K562 (cell line): ENCODE results near the gene PYCR2. TPM values are rescaled to one million over a fixed set of nuclear protein-coding genes. Genes with fewer than 3 reads are reported as not detected.
A peak's percentile ranks its signal among the peaks of the same experiment; 100 is the strongest.

Source experiments
- ATAC-seq: fragments of 200-7000 bp; cut with Tn5 transposase; 3 replicates; pipeline ENCODE4 v1.9.1; 2020; ENCODE audit warnings: moderate library complexity
- BruUV-seq: library from RNA; stranded (reverse); fragments of 400-500 nt; replicated peaks from 2 replicates; lab custom pipeline; 2021; lab: Mats Ljungman, UMichigan
- CTCF ChIA-PET: fragments of 300-600 bp; formaldehyde crosslinking; extraction: SDS; loops from one replicate; lab custom pipeline; 2021; ENCODE audit warnings: low intra/inter-chr PET ratio; lab: Yijun Ruan, JAX
- POLR2A ChIA-PET: fragments of 300-600, 350-650 bp; sonication (Branson Sonifier 250); formaldehyde crosslinking; extraction: SDS; loops from one replicate; lab custom pipeline; 2021; ENCODE audit warnings: antibody characterized with exemption, inconsistent platforms; lab: Yijun Ruan, JAX
- DNase-seq, 4 experiments: peaks; one replicate each; pipeline versions ENCODE4 v3.0.0 to v3.0.0-alpha.2; 2011 to 2018; ENCODE audit warnings: low spot score in 3 of 4, mixed read lengths in 3 of 4; ENCODE audit errors: extremely low read depth in 1 of 4
- FAIRE-seq: peaks from 2 replicates; lab custom pipeline; 2011; peaks lifted over from hg19 to GRCh38; lab: Jason Lieb, UNC
- H2AFZ ChIP-seq: 2 replicates; pipeline ENCODE4 v1.6.0; 2011; ENCODE audit warnings: low read depth, low read length, control low read depth, inconsistent platforms
- H3K27ac ChIP-seq: fragments of 200-600 bp; 3 replicates; pipeline ENCODE4 v1.8.0; 2011; ENCODE audit warnings: low read depth, mild to moderate bottlenecking, control low read depth, inconsistent platforms, low read length, moderate library complexity, mixed read lengths; ENCODE audit errors: extremely low read depth
- H3K27me3 ChIP-seq, 2 experiments: fragments of 300-600 bp in 1 of 2; 2 replicates in 1 of 2; 3 replicates in 1 of 2; pipeline versions ENCODE4 v1.6.0 to v1.8.0; 2011; ENCODE audit warnings: inconsistent platforms in 2 of 2, low read length in 2 of 2, mild to moderate bottlenecking in 1 of 2, mixed read lengths in 1 of 2, moderate library complexity in 1 of 2; ENCODE audit not compliant: control insufficient read depth in 2 of 2, insufficient read depth in 2 of 2
- H3K36me3 ChIP-seq: fragments of 300-600 bp; 3 replicates; pipeline ENCODE4 v1.8.0; 2011; ENCODE audit warnings: mild to moderate bottlenecking, low read length, inconsistent platforms; ENCODE audit not compliant: control insufficient read depth, insufficient read depth
- H3K4me1 ChIP-seq, 2 experiments: fragments of 200-600 bp in 1 of 2; replicated peaks in 1 of 2; 2 replicates in 1 of 2; 3 replicates in 1 of 2; pipeline versions ENCODE4 v1.5.1 to v1.8.0; 2011; ENCODE audit warnings: inconsistent platforms in 2 of 2, low read length in 2 of 2, mild to moderate bottlenecking in 1 of 2, mixed read lengths in 1 of 2, moderate library complexity in 1 of 2; ENCODE audit not compliant: control insufficient read depth in 2 of 2, insufficient read depth in 2 of 2
- H3K4me2 ChIP-seq: 2 replicates; pipeline ENCODE4 v1.6.1; 2011; ENCODE audit warnings: low read length, control low read depth, inconsistent platforms, mixed read lengths; ENCODE audit not compliant: insufficient read depth
- H3K4me3 ChIP-seq: fragments of 200-600 bp; sonication (generic), shearing (Covaris generic); 2 replicates; pipeline ENCODE4 v1.5.1; 2016; ENCODE audit warnings: control low read depth, inconsistent platforms
- H3K79me2 ChIP-seq: fragments of 200-600 bp; 3 replicates; pipeline ENCODE4 v1.8.0; 2011; ENCODE audit warnings: low read length, inconsistent platforms; ENCODE audit not compliant: control insufficient read depth, insufficient read depth
- H3K9ac ChIP-seq, 2 experiments: 2 replicates each; pipeline versions ENCODE4 v1.6.0 to v1.6.1; 2011; ENCODE audit warnings: low read depth in 2 of 2, low read length in 2 of 2, control low read depth in 1 of 2, inconsistent platforms in 1 of 2, mild to moderate bottlenecking in 1 of 2, mixed read lengths in 1 of 2; ENCODE audit not compliant: insufficient read depth in 1 of 2
- H3K9me1 ChIP-seq: one replicate; pipeline ENCODE4 v1.6.0; 2011; ENCODE audit warnings: inconsistent platforms, mild to moderate bottlenecking, low read length, moderate library complexity; ENCODE audit not compliant: control insufficient read depth, insufficient read depth
- H3K9me3 ChIP-seq: replicated peaks from 2 replicates; pipeline ENCODE4 v1.5.1; 2011; ENCODE audit warnings: low read depth, low read length, inconsistent platforms; ENCODE audit not compliant: control insufficient read depth, insufficient read depth
- H4K20me1 ChIP-seq: replicated peaks from 2 replicates; pipeline ENCODE4 v1.6.1; 2011; ENCODE audit warnings: low read length, inconsistent platforms, mixed read lengths; ENCODE audit not compliant: control insufficient read depth, insufficient read depth
- CEBPG ChIP-seq, 3 experiments: fragments of 200-800 bp in 1 of 3; sonication (Bioruptor generic) in 1 of 3; sonication (generic) in 1 of 3; formaldehyde crosslinking in 1 of 3; IDR thresholded peaks in 2 of 3; conservative IDR thresholded peaks in 1 of 3; 2 replicates each; pipeline versions ENCODE4 v1.6.1 to v1.8.0; 2016 to 2022; ENCODE audit warnings: missing compliant biosample characterization in 2 of 3, missing genetic modification characterization in 2 of 3, mild to moderate bottlenecking in 1 of 3, missing genetic modification reagents in 1 of 3
- RBFOX2 ChIP-seq: fragments of 200-400 bp; formaldehyde crosslinking; IDR thresholded peaks from 2 replicates; pipeline ENCODE4 v1.6.1; 2017; ENCODE audit warnings: low read depth, mild to moderate bottlenecking, low read length, moderate library complexity
- STAG1 ChIP-seq: sonication (generic); formaldehyde crosslinking; IDR thresholded peaks from 2 replicates; pipeline ENCODE4 v1.5.0; 2020; ENCODE audit warnings: missing genetic modification reagents, borderline replicate concordance
- WGBS: fragments of 100-300 bp; shearing (Covaris generic); methylation state at CpG from one replicate; pipeline ENCODE4 v1.1.6; 2016; ENCODE audit warnings: low coverage, mixed read lengths; ENCODE audit not compliant: insufficient coverage; ENCODE audit errors: missing lambda C conversion rate; 5-methylcytosine and 5-hydroxymethylcytosine counted together
- in situ Hi-C: fragments of 300-500 bp; cut with MboI; formaldehyde crosslinking; loops from 4 replicates; pipeline ENCODE4 v1.15.0; 2018; ENCODE audit warnings: inconsistent platforms, mixed read lengths
- intact Hi-C: fragments of 100-400 bp; cut with micrococcal nuclease; formaldehyde crosslinking; loops from 2 replicates; pipeline ENCODE4 v1.14.2; 2022
- polyA plus RNA-seq, 8 experiments: library from polyadenylated mRNA; depleted of rRNA in 4 of 8; stranded (reverse) in 5 of 8; unstranded in 3 of 8; fragments of >200 nt; fragmentation: Nextera tagmentation in 2 of 8; fragmentation: Illumina TruSeq in 1 of 8; extraction: Ambion mirVana in 2 of 8; extraction: Trizol in 1 of 8; gene quantifications; 2 replicates each; pipeline versions ENCODE4 v1.2.1 to v1.2.3, GENCODE V29; 2011 to 2014; ENCODE audit warnings: inconsistent platforms in 1 of 8, missing spikeins in 1 of 8
- total RNA-seq, 7 experiments: library from RNA; depleted of rRNA in 6 of 7; stranded (reverse); fragments of >200 nt in 6 of 7; fragmentation: Illumina TruSeq in 2 of 7; extraction: Trizol in 2 of 7; gene quantifications; 2 replicates each; pipeline versions ENCODE4 v1.2.1 to v1.2.3, GENCODE V29; 2011 to 2021; ENCODE audit warnings: low replicate concordance in 1 of 7

Gene PYCR2
- total and polyA plus RNA-seq, 9 of the 15 experiments (the other 6 are each of a cell fraction or from before 2014, with no cell fraction given), result 5.5 to 219 (median 127) TPM

DNA sequence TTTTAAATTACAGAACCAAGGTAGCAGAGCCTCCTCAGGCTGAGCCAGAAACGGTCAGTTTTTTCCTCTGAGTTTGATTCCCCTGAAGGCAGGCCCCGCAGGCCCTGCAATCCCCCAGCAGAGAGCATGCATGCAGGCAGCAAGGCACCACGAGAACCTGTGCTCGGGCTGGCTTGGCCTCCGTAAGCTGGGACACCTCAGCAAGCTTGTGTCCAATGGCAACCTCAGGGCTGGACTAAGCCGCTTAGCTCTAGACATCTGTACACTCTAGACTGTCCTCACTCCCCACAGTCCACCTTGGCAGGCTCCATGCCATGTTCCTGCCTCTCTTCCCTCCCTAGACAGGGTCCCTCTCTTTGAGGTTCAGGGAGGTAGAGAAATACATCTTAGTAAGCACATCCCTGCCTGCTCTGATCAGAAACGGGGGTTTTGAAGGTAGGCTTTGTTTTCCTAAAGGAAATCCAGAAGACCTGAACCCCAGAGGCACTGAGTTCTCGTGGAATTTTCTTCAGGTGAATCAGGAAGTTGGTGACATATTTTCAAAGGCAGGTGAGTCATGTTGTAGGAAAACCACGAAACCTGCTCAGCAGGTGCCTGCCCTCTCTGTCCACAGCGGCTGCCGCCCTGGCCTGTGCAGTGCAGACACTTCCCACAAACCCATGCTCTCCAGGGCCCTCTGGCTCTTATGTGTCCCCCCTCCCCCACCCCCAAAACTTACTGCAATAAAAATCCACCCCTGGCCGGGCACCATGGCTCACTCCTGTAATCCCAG is 48.8 kb downstream of the PYCR2 start:
- in situ Hi-C loops, result loop anchor here (5.0 kb wide), 1 partner anchor 82 kb away; no protein-coding TSS in a partner anchor
- peaks cover 15% of the 10 kb centered on the region; the same call in 1 of the 2 replicates for H4K20me1 ChIP-seq
- no peak overlapping the region for H3K4me3 ChIP-seq
- peaks cover 6% of the 10 kb centered on the region for H3K9me1 ChIP-seq
- H3K9ac ChIP-seq, result peak overlapping the region in 1 of 2 experiments; percentile 75; a peak in 2 of 4 replicates
- H3K4me2 ChIP-seq, result no peak overlapping the region
- H3K36me3 ChIP-seq, result peaks cover 91% of the 10 kb centered on the region
- ATAC-seq, result no peak
- DNase-seq, result no peak
- peaks cover 19% of the 10 kb centered on the region for H3K79me2 ChIP-seq
- H2AFZ ChIP-seq, result no peak overlapping the region
- CTCF ChIA-PET, result no interaction called here
- TF ChIP-seq CEBPG (CRISPR knock-in tag; IDR thresholded peaks at IDR 0.05), result no peak
- TF ChIP-seq CEBPG (tag; conservative IDR thresholded peaks at IDR 0.05 in 1 of 2, IDR thresholded peaks at IDR 0.05 in 1 of 2), result no peak
- TF ChIP-seq RBFOX2, result 0 out of 2 replicates have a peak, but pooled peaks have one; percentile 19
- TF ChIP-seq STAG1 (CRISPR knock-in tag), result no peak
- TF ChIP-seq, all 486 proteins: peak for 1
- WGBS, result 87% methylated on average over 12 of the region's 12 CpGs
- POLR2A ChIA-PET, result interaction anchor here (0.6 to 1.0 kb wide), 3 partner anchors 9 to 393 kb away, joined by 3 read pairs; no protein-coding TSS in a partner anchor
- Histone ChIP-seq H3K4me1 (peaks cover 9 to 14% of the 10 kb centered on the region in 2 experiments; a peak in 3 of 5 replicates), H3K27me3 (no peaks in the 10 kb centered on the region), H3K9me3 (no peaks in the 10 kb centered on the region), H3K27ac (no peak overlapping the region)
- FAIRE-seq, result peak; percentile 46
- BruUV-seq, result no TSS peak
- intact Hi-C loops, result no loop called here
